GM12892 (cell line): Measurements from ENCODE around the gene GOLGA6C.

Source experiments
- POLR2A ChIP-seq: IDR thresholded peaks from 2 replicates; pipeline ENCODE4 v1.6.1; 2011; ENCODE audit warnings: low read depth, low read length, control low read depth
- POLR2AphosphoS5 ChIP-seq: IDR thresholded peaks from 2 replicates; pipeline ENCODE4 v1.6.1; 2011; ENCODE audit warnings: low read depth, low read length, control low read depth

GRCh38 chr15:75215107-75216004 lies 42.8 kb upstream of the GOLGA6C start:
- TF ChIP-seq POLR2AphosphoS5 (peak; percentile 45), POLR2A (peak; percentile 53; the same call in 1 of the 2 replicates)
